Panc1 (cell line): Measurements from ENCODE around the gene C9orf153. TPM values are rescaled to one million over a fixed set of nuclear protein-coding genes. Genes with fewer than 3 reads are reported as not detected.
"Not testable (repeated sequence)": the region's sequence is repeated elsewhere in the genome, so short reads cannot be mapped to it uniquely, and the experiment has no call there.

Experiments used
- ATAC-seq: fragments of 200-7000 bp; cut with Tn5 transposase; 2 replicates; pipeline ENCODE4 v1.9.1; 2020; ENCODE audit warnings: mild to moderate bottlenecking, moderate library complexity
- BruUV-seq: library from RNA; stranded (reverse); fragments of 400-500 nt; replicated peaks from 2 replicates; lab custom pipeline; 2021; lab: Mats Ljungman, UMichigan
- CTCF ChIA-PET: fragments of 300-600 bp; sonication (Branson Sonifier 250); formaldehyde crosslinking; loops from one replicate; lab custom pipeline; 2022; ENCODE audit warnings: antibody characterized with exemption; lab: Charles Lee
- POLR2A ChIA-PET: fragments of 300-600 bp; sonication (Branson Sonifier 250); formaldehyde crosslinking; loops from one replicate; lab custom pipeline; 2022; ENCODE audit warnings: antibody characterized with exemption; lab: Charles Lee
- DNase-seq: peaks from one replicate; pipeline ENCODE4 v3.0.0-alpha.2; 2010; ENCODE audit warnings: low read depth, low spot score
- H3K27ac ChIP-seq: 2 replicates; pipeline ENCODE4 v1.5.1; 2011; ENCODE audit warnings: mild to moderate bottlenecking, low read length, inconsistent platforms
- H3K27me3 ChIP-seq: fragments of 200-500 bp; sonication (Bioruptor generic); 2 replicates; pipeline ENCODE4 v1.6.0; 2014; ENCODE audit warnings: low read length, inconsistent platforms; ENCODE audit not compliant: control insufficient read depth, insufficient read depth
- H3K36me3 ChIP-seq: fragments of 200-500 bp; sonication (Bioruptor generic); 2 replicates; pipeline ENCODE4 v1.5.1; 2014; ENCODE audit warnings: inconsistent platforms, mild to moderate bottlenecking, low read length, moderate library complexity; ENCODE audit not compliant: control insufficient read depth, insufficient read depth
- H3K4me1 ChIP-seq: 2 replicates; pipeline ENCODE4 v1.5.1; 2011; ENCODE audit warnings: inconsistent platforms, mild to moderate bottlenecking, low read length, moderate library complexity; ENCODE audit not compliant: control insufficient read depth, insufficient read depth
- H3K4me3 ChIP-seq, 2 experiments: 2 replicates each; pipeline ENCODE4 v1.5.1; 2011 to 2012; ENCODE audit warnings: low read depth in 2 of 2, low read length in 2 of 2, mild to moderate bottlenecking in 2 of 2, inconsistent platforms in 1 of 2, moderate library complexity in 1 of 2
- H3K9me3 ChIP-seq: fragments of 200-500 bp; sonication (Bioruptor generic); 2 replicates; pipeline ENCODE4 v1.5.1; 2014; ENCODE audit warnings: low read depth, mild to moderate bottlenecking, inconsistent platforms, low read length, moderate library complexity; ENCODE audit not compliant: control insufficient read depth, insufficient read depth
- POLR2AphosphoS5 ChIP-seq: IDR thresholded peaks from 2 replicates; pipeline ENCODE4 v1.6.1; 2012; ENCODE audit warnings: mild to moderate bottlenecking, low read depth, low read length, moderate library complexity
- SIN3A ChIP-seq: IDR thresholded peaks from 2 replicates; pipeline ENCODE4 v1.6.1; 2012; ENCODE audit warnings: low read depth, mild to moderate bottlenecking, low read length, moderate library complexity, borderline replicate concordance; ENCODE audit not compliant: insufficient read depth
- TCF7L2 ChIP-seq: IDR thresholded peaks from 2 replicates; pipeline ENCODE4 v1.6.1; 2011; ENCODE audit warnings: mild to moderate bottlenecking, low read depth, low read length, inconsistent platforms
- in situ Hi-C: cut with HindIII; loops from 2 replicates; pipeline ENCODE4 v1.10.0; 2016; ENCODE audit warnings: low sequenced_read_pairs, low pct_unique_long_range_greater_than_20kb
- intact Hi-C: fragments of 100-400 bp; cut with micrococcal nuclease; formaldehyde crosslinking; loops from one replicate; pipeline ENCODE4 v1.10.0; 2022; ENCODE audit not compliant: unreplicated experiment
- total RNA-seq: library from RNA; stranded (reverse); gene quantifications from one replicate; pipeline ENCODE4 v1.2.1, GENCODE V29; 2021; ENCODE audit not compliant: unreplicated experiment
- TF ChIP-seq, protein P1 (sequence below), 2 experiments: IDR thresholded peaks; 2 replicates each; pipeline ENCODE4 v1.6.1; 2011 to 2012; ENCODE audit warnings: low read depth in 2 of 2, control low read depth in 1 of 2, low read length in 1 of 2, mild to moderate bottlenecking in 1 of 2, moderate library complexity in 1 of 2; ENCODE audit not compliant: insufficient read depth in 1 of 2
- TF ChIP-seq, protein P2 (sequence below): fragments of 450-650 bp; IDR thresholded peaks from 2 replicates; pipeline ENCODE4 v1.5.1; 2017; ENCODE audit warnings: mild to moderate bottlenecking

C9orf153 gene
- total RNA-seq, 1 experiment from 2014 or later, result not detected

DNA sequence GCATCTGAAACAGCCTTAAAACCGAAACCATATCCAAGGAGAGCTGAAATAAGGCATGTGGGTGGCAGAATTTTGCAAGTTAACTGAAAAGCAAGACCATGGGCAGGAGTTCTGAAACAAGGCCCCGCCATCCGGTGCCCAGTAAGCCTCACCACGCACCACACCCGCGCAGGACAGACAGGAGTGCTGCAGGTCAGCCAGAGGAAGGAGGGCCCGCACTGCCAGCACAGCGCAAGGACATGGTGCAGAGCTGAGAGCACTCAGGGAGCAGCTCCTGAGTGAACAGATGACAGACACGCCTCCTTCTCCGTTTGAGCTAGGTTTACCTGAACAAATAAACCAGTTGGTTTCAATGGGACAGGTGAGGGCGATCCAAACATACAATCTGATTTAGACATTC, 39.4 kb upstream of the C9orf153 start:
- TF ChIP-seq TCF7L2 (no peak), POLR2AphosphoS5 (no peak), SIN3A (no peak)
- TF ChIP-seq, protein P1, sequence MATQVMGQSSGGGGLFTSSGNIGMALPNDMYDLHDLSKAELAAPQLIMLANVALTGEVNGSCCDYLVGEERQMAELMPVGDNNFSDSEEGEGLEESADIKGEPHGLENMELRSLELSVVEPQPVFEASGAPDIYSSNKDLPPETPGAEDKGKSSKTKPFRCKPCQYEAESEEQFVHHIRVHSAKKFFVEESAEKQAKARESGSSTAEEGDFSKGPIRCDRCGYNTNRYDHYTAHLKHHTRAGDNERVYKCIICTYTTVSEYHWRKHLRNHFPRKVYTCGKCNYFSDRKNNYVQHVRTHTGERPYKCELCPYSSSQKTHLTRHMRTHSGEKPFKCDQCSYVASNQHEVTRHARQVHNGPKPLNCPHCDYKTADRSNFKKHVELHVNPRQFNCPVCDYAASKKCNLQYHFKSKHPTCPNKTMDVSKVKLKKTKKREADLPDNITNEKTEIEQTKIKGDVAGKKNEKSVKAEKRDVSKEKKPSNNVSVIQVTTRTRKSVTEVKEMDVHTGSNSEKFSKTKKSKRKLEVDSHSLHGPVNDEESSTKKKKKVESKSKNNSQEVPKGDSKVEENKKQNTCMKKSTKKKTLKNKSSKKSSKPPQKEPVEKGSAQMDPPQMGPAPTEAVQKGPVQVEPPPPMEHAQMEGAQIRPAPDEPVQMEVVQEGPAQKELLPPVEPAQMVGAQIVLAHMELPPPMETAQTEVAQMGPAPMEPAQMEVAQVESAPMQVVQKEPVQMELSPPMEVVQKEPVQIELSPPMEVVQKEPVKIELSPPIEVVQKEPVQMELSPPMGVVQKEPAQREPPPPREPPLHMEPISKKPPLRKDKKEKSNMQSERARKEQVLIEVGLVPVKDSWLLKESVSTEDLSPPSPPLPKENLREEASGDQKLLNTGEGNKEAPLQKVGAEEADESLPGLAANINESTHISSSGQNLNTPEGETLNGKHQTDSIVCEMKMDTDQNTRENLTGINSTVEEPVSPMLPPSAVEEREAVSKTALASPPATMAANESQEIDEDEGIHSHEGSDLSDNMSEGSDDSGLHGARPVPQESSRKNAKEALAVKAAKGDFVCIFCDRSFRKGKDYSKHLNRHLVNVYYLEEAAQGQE (IDR thresholded peaks at IDR 0.05; ENCODE audit: insufficient read depth in 1 of 2, low read depth in 2 of 2, low read length in 1 of 2), result no peak
- TF ChIP-seq, protein P2, sequence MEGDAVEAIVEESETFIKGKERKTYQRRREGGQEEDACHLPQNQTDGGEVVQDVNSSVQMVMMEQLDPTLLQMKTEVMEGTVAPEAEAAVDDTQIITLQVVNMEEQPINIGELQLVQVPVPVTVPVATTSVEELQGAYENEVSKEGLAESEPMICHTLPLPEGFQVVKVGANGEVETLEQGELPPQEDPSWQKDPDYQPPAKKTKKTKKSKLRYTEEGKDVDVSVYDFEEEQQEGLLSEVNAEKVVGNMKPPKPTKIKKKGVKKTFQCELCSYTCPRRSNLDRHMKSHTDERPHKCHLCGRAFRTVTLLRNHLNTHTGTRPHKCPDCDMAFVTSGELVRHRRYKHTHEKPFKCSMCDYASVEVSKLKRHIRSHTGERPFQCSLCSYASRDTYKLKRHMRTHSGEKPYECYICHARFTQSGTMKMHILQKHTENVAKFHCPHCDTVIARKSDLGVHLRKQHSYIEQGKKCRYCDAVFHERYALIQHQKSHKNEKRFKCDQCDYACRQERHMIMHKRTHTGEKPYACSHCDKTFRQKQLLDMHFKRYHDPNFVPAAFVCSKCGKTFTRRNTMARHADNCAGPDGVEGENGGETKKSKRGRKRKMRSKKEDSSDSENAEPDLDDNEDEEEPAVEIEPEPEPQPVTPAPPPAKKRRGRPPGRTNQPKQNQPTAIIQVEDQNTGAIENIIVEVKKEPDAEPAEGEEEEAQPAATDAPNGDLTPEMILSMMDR, result no peak
- no peaks in the 10 kb centered on the region for H3K27me3 ChIP-seq
- no TSS peak for BruUV-seq
- ChIA-PET CTCF (no interaction called here), POLR2A (no interaction called here)
- H3K9me3 ChIP-seq, result no peaks in the 10 kb centered on the region
- no peaks in the 10 kb centered on the region for H3K4me1 ChIP-seq
- in situ Hi-C loops, result no loop called here
- no peak overlapping the region for H3K4me3 ChIP-seq
- ATAC-seq (no peak), DNase-seq (no peak)
- intact Hi-C loops, result no loop called here
- no peak overlapping the region for H3K27ac ChIP-seq
- H3K36me3 ChIP-seq, result peaks cover 20% of the 10 kb centered on the region

DNA sequence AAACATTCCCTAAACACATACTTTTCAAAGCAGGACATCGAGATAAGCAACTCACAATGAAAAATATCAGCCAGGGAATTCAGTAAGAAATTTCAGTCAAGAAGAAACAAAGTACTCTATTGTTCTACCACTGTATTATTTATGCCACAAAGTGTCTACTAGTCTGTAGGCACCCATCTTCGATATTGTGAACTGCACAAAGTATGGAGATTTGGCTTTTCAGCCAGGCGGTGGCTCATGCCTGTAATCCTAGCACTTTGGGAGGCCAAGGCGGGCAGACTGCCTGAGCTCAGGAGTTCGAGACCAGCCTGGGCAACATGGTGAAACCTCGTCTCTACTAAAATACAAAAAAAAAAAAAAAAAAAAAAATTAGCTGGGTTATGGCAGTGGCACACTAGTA, 30.9 kb upstream of the C9orf153 start:
- POLR2A ChIA-PET, H3K9me3 ChIP-seq, CTCF ChIA-PET, intact Hi-C loops, BruUV-seq, H3K4me1 ChIP-seq, H3K27me3 ChIP-seq, H3K27ac ChIP-seq, in situ Hi-C loops, ATAC-seq, H3K36me3 ChIP-seq, DNase-seq, H3K4me3 ChIP-seq: not testable (repeated sequence)

DNA sequence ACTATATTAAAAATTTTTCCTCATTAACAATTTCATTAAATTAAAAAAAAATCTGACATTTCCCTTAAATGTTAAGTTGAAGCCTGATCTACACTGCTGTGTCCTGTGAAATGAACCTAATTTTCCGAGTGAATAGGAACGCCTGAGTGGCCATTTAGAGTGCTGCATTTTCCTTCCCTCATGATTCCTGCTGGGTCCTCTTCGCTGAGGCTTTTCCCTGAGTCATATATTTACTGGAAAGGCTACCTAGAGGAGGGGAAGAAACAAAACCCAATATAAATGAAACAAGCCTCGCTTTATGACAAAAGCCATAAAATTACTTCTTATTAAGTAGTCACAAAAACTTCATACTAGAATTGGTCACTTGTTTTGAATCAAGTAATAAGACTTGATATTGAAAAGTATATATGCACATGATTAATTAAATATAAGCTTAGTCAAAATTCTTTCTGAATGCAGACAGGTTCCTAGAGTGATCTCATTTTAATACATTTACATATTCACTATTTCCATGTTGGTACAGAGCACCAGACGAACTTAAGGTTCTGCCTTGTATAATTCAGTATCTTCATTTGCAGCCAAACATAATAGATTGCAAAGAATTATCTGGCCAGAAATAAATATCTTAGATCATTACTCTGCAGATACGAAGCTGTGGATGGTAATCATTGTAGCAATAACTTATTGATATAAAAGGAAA, 29.2 kb upstream of the C9orf153 start:
- no TSS peak for BruUV-seq
- H3K27ac ChIP-seq, result no peak overlapping the region
- no peaks in the 10 kb centered on the region for H3K4me1 ChIP-seq
- in situ Hi-C loops, result no loop called here
- CTCF ChIA-PET, result no interaction called here
- H3K9me3 ChIP-seq, result no peaks in the 10 kb centered on the region
- TF ChIP-seq, protein P1 (IDR thresholded peaks at IDR 0.05; ENCODE audit: insufficient read depth in 1 of 2, low read depth in 2 of 2, low read length in 1 of 2), result no peak
- TF ChIP-seq, protein P2, result no peak
- no peak for TF ChIP-seq TCF7L2
- TF ChIP-seq POLR2AphosphoS5, result no peak
- H3K27me3 ChIP-seq, result no peaks in the 10 kb centered on the region
- ATAC-seq (no peak), DNase-seq (no peak)
- H3K4me3 ChIP-seq, result no peak overlapping the region
- intact Hi-C loops, result no loop called here
- no peaks in the 10 kb centered on the region; the same call in 1 of the 2 replicates for H3K36me3 ChIP-seq
- POLR2A ChIA-PET, result no interaction called here
